HG02759 (cell line): ENCODE measurements around the gene ZNRF1.
"Not testable (repeated sequence)": the region's sequence is repeated elsewhere in the genome, so short reads cannot be mapped to it uniquely, and the experiment has no call there.

Source experiments
- ATAC-seq: cut with Tn5 transposase; IDR thresholded peaks from one replicate; pipeline ENCODE4 v1.9.1; 2021; ENCODE audit warnings: mild to moderate bottlenecking, moderate library complexity; ENCODE audit not compliant: unreplicated experiment

The ZNRF1 gene

GRCh38 chr16:75000481-75001081, 1.8 kb downstream of the ZNRF1 start:
- ATAC-seq: no peak

GRCh38 chr16:75002474-75002873, 3.6 kb downstream of the ZNRF1 start:
- no peak for ATAC-seq

GRCh38 chr16:75003931-75004330, 5.1 kb downstream of the ZNRF1 start:
- no peak for ATAC-seq

GRCh38 chr16:75004460-75004859, 5.6 kb downstream of the ZNRF1 start:
- no peak for ATAC-seq

- ATAC-seq: no peak
Observed at GRCh38 chr16:75005697-75006096, 6.9 kb downstream of the ZNRF1 start.

- ATAC-seq: peak; percentile 28
Observed at GRCh38 chr16:75007443-75007842, 8.6 kb downstream of the ZNRF1 start.

GRCh38 chr16:75010427-75010826, 11.6 kb downstream of the ZNRF1 start:
- no peak for ATAC-seq

- peak; percentile 75 for ATAC-seq
Observed at GRCh38 chr16:75011634-75012307, 12.9 kb downstream of the ZNRF1 start.

- peak; percentile 34 for ATAC-seq
Observed at GRCh38 chr16:75012380-75013081, 13.7 kb downstream of the ZNRF1 start.

GRCh38 chr16:75013123-75013522, 14.3 kb downstream of the ZNRF1 start:
- ATAC-seq: not testable (repeated sequence)

GRCh38 chr16:75014318-75014717, 15.5 kb downstream of the ZNRF1 start:
- ATAC-seq: no peak

GRCh38 chr16:75016451-75017081, 17.7 kb downstream of the ZNRF1 start:
- ATAC-seq: not testable (repeated sequence)

GRCh38 chr16:75017670-75018525, 19.1 kb downstream of the ZNRF1 start:
- ATAC-seq: no peak

GRCh38 chr16:75019007-75019406, 20.2 kb downstream of the ZNRF1 start:
- ATAC-seq: no peak

GRCh38 chr16:75019586-75019985, 20.8 kb downstream of the ZNRF1 start:
- no peak for ATAC-seq

GRCh38 chr16:75021410-75021809, 22.6 kb downstream of the ZNRF1 start:
- no peak for ATAC-seq

- ATAC-seq: no peak
Observed at GRCh38 chr16:75022567-75022966, 23.7 kb downstream of the ZNRF1 start.

- ATAC-seq: no peak
Observed at GRCh38 chr16:75023009-75023408, 24.2 kb downstream of the ZNRF1 start.

GRCh38 chr16:75024182-75024581, 25.4 kb downstream of the ZNRF1 start:
- no peak for ATAC-seq

GRCh38 chr16:75024594-75024993, 25.8 kb downstream of the ZNRF1 start:
- ATAC-seq: no peak

GRCh38 chr16:75025761-75026160, 26.9 kb downstream of the ZNRF1 start:
- no peak for ATAC-seq
